Measurements from ENCODE around the gene ZNF383.
A peak's percentile ranks its signal among the peaks of the same experiment; 100 is the strongest.
"Not testable (repeated sequence)": the region's sequence is repeated elsewhere in the genome, so short reads cannot be mapped to it uniquely, and the experiment has no call there.

The ZNF383 gene

GRCh38 chr19:37217775-37218591 lies at the start of gene ZNF383:
Gene ZNF383, plus strand, starts transcription at chr19:37218214. Its CDS starts 12,240 bp downstream, at chr19:37230454.
- DNase-seq (ENCODE audit: low read depth in 1 of 2, low spot score in 1 of 2), result peak; percentile 75 to 78

GRCh38 chr19:37172368-37173366 lies 45.3 kb upstream of the ZNF383 start, which contains the start of gene ZNF585A:
Gene ZNF585A, minus strand, starts transcription at chr19:37172695. Its CDS starts 2,785 bp downstream, at chr19:37169910.
- DNase-seq (ENCODE audit: low read depth in 1 of 2, low spot score in 1 of 2), result peak; percentile 72 to 89

- DNase-seq (ENCODE audit: low read depth in 1 of 2, low spot score in 1 of 2), result not testable (repeated sequence)
Measured at GRCh38 chr19:37186071-37186470, 31.9 kb upstream of the ZNF383 start.

GRCh38 chr19:37195248-37195647 lies 22.8 kb upstream of the ZNF383 start:
- DNase-seq (ENCODE audit: low read depth in 1 of 2, low spot score in 1 of 2), result not testable (repeated sequence)

GRCh38 chr19:37197115-37197514 lies 20.9 kb upstream of the ZNF383 start:
- not testable (repeated sequence) for DNase-seq (ENCODE audit: low read depth in 1 of 2, low spot score in 1 of 2)

GRCh38 chr19:37197768-37198167 lies 20.2 kb upstream of the ZNF383 start:
- DNase-seq (ENCODE audit: low read depth in 1 of 2, low spot score in 1 of 2), result no peak

GRCh38 chr19:37217480-37217774 lies 587 bp upstream of the ZNF383 start:
- no peak for DNase-seq (ENCODE audit: low read depth in 1 of 2, low spot score in 1 of 2)

GRCh38 chr19:37218592-37218935 lies 550 bp downstream of the ZNF383 start:
- no peak for DNase-seq (ENCODE audit: low read depth in 1 of 2, low spot score in 1 of 2)

GRCh38 chr19:37220383-37220782 lies 2.4 kb downstream of the ZNF383 start:
- no peak for DNase-seq (ENCODE audit: low read depth in 1 of 2, low spot score in 1 of 2)

- no peak for DNase-seq (ENCODE audit: low read depth in 1 of 2, low spot score in 1 of 2)
Measured at GRCh38 chr19:37221136-37221535, 3.1 kb downstream of the ZNF383 start.

GRCh38 chr19:37226248-37226647 lies 8.2 kb downstream of the ZNF383 start:
- DNase-seq (ENCODE audit: low read depth in 1 of 2, low spot score in 1 of 2), result no peak

GRCh38 chr19:37227996-37228395 lies 10.0 kb downstream of the ZNF383 start:
- DNase-seq (ENCODE audit: low read depth in 1 of 2, low spot score in 1 of 2), result peak in 1 of 2 donors; percentile 9

GRCh38 chr19:37243206-37243632 lies 25.2 kb downstream of the ZNF383 start:
- DNase-seq (ENCODE audit: low read depth in 1 of 2, low spot score in 1 of 2), result no peak

- DNase-seq (ENCODE audit: low read depth in 1 of 2, low spot score in 1 of 2), result no peak
Measured at GRCh38 chr19:37251308-37252229, 33.6 kb downstream of the ZNF383 start.

- not testable (repeated sequence) for DNase-seq (ENCODE audit: low read depth in 1 of 2, low spot score in 1 of 2)
Measured at GRCh38 chr19:37263028-37263427, 45.0 kb downstream of the ZNF383 start.

- not testable (repeated sequence) for DNase-seq (ENCODE audit: low read depth in 1 of 2, low spot score in 1 of 2)
Measured at GRCh38 chr19:37267005-37267404, 49.0 kb downstream of the ZNF383 start.

- not testable (repeated sequence) for DNase-seq (ENCODE audit: low read depth in 1 of 2, low spot score in 1 of 2)
Measured at GRCh38 chr19:37267755-37268154, 49.7 kb downstream of the ZNF383 start.

GRCh38 chr19:37280656-37281055 lies 62.6 kb downstream of the ZNF383 start:
- DNase-seq (ENCODE audit: low read depth in 1 of 2, low spot score in 1 of 2), result not testable (repeated sequence)

- not testable (repeated sequence) for DNase-seq (ENCODE audit: low read depth in 1 of 2, low spot score in 1 of 2)
Measured at GRCh38 chr19:37284020-37284419, 66.0 kb downstream of the ZNF383 start.

- DNase-seq (ENCODE audit: low read depth in 1 of 2, low spot score in 1 of 2), result not testable (repeated sequence)
Measured at GRCh38 chr19:37289229-37289628, 71.2 kb downstream of the ZNF383 start.
